Stimulated activated CD8-positive, alpha-beta memory T cell treated with anti-CD3 and anti-CD28 coated beads, Interleukin-2, amount 100 ng/mL, for 1 hour (primary cell): Measurements from ENCODE around the gene TMTC2.
"Not testable (repeated sequence)": the region's sequence is repeated elsewhere in the genome, so short reads cannot be mapped to it uniquely, and the experiment has no call there.

ENCODE experiments used
- DNase-seq, 2 donors: peaks; one replicate each; pipeline ENCODE4 v3.0.0-alpha.2; 2020; ENCODE audit warnings: low read depth in 2 of 2

TMTC2 gene

DNA sequence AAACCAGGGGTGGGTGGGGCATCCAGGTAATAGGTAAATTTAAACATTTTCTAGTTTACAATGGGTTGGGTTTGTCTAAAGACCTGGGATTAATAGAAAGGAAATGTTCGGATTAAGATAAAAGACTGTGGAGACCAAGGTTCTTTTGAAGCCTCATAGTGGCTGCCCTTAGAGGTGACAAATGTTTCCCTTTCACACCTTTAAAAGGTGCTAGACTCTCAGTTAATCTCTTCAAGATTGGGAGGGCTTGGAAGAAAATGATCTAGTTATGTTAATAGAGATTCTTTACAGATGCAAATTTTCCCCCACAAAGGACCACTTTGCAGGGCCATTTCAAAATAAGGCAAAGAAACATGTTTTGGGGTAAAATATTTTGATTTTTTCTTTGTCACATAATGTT lies 39.0 kb downstream of the TMTC2 start:
- no peak for DNase-seq

DNA sequence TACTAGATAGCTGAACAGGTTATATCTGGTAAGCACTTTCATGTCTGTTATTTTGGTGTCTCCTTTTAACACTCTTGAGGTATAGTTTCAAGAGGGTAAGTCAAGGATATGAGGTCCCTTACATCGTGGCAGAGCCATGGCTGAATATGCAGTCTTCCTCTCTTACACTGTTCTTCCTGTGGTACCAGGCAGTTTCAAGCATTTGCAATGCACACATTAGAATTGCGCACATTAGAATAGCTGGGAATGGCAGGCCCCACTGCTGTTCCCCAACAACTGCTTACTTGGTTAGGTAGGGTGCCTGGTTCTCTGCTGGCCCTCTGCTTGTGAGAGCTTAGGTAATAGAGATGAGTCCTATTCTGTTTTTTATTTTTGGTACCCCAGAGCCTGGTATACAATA lies 41.2 kb downstream of the TMTC2 start:
- DNase-seq = no peak

GRCh38 chr12:82728710-82729109 lies 42.0 kb downstream of the TMTC2 start:
- no peak for DNase-seq

GRCh38 chr12:82730953-82731459 lies 44.3 kb downstream of the TMTC2 start:
- no peak for DNase-seq

- no peak for DNase-seq
These were observed 53.7 kb downstream of the TMTC2 start for GRCh38 chr12:82740129-82741000.

DNA sequence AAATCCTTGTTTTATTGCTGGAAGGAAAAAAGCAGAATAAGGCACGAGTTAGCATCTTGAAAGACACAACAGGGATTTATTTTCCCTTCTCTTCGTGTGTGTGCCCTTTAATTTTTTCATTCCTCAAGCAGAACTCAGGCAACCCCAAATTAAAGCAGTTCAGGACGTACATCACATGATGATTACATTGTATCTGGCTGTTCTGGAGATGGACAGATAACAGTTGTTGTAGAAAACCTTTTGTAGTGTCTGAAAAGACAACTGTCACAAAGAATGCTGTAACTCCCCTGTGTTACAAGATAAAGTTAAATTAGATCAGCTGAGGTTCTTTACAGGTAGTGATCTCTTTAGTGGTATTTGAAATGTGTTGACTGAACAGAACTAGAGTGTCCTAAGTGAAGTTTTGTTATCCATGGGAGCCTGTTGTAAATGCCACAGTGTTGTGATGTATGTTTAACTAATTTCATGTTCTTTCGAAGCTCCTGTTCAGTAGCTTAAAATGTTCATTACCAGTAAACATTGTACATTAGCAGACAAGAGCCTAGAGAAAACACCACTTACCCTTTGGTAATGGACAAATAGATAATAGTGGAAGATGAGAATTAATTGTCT lies 58.5 kb downstream of the TMTC2 start:
- no peak for DNase-seq

- DNase-seq = no peak
These were observed 59.1 kb downstream of the TMTC2 start for GRCh38 chr12:82745807-82746206.

DNA sequence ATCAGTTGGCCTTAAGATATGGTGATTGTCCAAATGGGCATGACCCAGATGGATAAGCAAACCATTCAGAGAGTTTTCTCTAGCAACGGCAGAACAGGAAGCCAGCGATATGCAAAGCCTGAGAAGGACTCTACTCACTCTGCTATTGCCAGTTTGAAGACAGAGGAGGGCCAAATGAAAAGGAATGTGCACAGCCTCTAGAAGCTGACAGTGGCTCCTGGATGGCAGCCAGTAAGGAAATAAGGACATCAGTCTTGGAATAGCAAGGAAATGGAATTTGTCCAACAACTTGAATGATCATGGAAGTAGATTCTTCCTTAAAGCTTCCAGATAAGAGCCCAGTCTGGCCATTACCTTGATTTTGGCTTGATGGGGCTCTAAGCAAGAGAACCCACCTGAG lies 60.0 kb downstream of the TMTC2 start:
- DNase-seq = no peak

DNA sequence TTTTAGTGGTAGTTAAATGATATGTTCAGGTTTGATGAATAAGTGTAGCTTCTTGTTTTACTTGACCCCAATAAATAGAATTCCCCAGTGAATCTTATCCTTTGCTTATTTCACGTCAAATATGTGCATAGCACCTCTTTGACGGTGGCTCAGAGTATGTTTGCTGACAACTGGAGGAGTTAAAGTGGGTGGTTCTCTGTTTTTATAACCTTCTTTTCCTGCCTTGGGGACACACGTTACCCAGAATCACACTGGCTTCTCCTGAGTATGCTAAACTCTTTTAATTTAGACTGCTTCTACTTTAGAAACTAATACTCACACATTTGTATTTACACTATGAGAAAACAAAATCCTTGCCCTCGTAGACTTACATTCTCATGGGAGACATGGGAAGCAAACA lies 62.3 kb downstream of the TMTC2 start:
- DNase-seq = no peak

GRCh38 chr12:82754856-82755255 lies 68.2 kb downstream of the TMTC2 start:
- DNase-seq = no peak

GRCh38 chr12:82756303-82756702 lies 69.6 kb downstream of the TMTC2 start:
- DNase-seq = no peak

DNA sequence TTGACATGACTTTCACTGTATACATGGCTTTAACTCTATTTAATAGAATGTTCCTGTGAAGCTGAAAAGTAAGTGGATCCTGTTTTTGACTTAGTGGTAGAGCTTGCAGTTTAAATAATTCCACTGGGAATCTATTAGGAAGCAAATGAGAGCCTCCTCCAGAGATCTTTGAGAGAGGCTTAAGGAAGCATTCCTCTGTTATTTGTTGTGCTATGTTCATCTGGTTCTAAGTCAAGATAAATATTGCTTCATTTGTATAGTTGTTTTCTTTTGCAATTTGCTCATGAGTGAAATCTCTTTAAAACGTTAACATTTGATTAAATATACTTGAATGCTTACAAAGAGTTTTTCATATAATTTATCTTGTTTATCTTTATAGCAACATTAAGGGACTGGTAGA lies 70.4 kb downstream of the TMTC2 start:
- no peak for DNase-seq

DNA sequence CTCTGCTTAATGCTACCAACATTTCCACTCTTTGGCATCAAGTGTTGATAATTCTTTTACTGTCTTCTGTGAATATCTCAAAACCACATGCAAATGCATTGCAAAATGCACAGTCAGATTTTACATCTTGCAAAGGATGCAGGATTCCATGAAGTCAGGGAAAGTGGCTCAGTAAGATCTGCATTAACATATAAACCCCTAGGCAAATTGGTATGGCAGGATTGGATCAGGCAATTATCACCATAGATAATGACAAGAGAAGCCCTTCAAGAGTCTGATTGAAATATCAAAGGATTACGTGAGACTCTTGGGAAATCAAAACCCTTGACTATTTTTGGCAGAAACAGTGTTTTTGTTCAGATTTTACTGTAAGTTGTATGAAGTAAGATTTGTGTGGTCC lies 71.0 kb downstream of the TMTC2 start:
- no peak for DNase-seq

DNA sequence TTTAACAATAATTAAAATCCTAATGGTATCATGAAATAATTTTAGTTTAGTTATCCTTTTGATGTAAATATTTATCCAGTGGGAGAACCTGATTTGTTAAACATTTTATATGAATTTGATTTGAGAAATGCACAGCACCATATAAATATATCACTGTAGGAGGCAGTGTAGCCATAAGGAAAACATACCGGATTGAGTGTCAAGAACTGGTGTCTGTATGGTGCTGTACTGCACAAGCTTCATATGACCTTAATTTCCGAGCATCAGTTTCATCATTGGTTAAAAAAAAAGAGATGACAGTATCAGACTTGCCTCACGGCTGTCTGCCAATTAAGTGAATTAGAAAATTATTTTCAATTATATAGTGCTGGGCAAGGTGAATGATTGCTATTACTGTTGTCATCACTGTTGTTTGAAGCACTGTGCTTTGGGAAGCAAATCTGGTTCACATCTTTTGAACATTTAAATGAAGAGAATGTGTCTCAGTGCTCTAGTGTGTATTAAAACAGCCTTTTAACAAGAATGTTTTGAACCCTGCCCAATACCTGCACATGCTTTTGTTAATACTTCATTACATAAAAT lies 72.1 kb downstream of the TMTC2 start:
- no peak for DNase-seq

- no peak for DNase-seq
These were observed 73.7 kb downstream of the TMTC2 start for GRCh38 chr12:82760423-82760822.

DNA sequence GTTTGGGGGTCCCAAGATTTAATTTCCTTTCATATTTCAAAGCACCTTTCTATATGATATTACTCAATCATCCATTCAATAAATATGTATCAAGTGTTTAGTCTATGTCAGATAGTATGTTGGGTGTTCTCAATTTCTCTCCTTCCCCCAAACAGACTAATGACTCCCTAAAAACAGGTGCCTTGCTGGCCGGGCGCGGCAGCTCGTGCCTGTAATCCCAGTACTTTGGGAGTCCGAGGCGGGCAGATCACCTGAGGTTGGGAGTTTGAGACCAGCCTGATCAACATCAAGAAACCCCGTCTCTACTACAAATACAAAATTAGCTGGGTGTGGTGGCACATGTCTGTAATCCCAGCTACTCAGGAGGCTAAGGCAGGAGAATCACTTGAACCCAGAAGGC lies 78.5 kb downstream of the TMTC2 start:
- not testable (repeated sequence) for DNase-seq

GRCh38 chr12:82765971-82766705 lies 79.4 kb downstream of the TMTC2 start:
- no peak for DNase-seq

- no peak for DNase-seq
These were observed 88.0 kb downstream of the TMTC2 start for GRCh38 chr12:82774666-82775065.

- DNase-seq = no peak
These were observed 93.8 kb downstream of the TMTC2 start for GRCh38 chr12:82780517-82780916.

DNA sequence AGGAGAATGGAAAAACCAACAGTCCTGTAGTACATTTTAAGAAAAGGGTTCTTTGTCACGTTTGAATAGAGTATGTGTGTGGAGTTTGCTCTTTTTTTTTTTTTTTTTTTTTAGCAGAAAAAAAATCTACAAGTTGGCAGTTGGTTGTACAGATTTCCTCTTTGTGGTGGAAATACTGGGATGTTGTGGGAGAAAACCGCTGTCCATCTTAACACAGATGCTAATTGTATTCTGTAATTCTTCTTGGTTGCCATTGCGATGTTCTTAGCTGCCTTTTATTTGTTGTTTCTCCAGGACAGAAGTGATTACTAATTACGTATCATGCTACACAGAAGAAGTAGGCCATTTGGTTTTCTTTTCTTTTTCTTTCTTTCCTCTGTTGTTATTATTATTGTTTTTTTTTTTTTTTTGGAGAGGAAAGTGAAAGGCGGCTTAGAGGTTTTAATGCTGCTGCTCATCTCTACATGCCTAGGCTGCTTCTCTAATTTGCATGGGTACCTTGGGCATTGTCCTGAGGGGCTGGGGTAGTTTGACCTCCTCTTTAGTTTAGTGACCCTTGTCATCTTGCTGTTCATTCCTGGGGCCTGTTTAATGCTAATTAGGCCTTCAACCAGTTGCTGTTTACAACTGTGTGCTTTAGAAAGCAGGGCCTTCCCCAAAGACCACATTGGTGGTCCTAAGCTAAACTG lies 94.7 kb downstream of the TMTC2 start:
- no peak for DNase-seq

DNA sequence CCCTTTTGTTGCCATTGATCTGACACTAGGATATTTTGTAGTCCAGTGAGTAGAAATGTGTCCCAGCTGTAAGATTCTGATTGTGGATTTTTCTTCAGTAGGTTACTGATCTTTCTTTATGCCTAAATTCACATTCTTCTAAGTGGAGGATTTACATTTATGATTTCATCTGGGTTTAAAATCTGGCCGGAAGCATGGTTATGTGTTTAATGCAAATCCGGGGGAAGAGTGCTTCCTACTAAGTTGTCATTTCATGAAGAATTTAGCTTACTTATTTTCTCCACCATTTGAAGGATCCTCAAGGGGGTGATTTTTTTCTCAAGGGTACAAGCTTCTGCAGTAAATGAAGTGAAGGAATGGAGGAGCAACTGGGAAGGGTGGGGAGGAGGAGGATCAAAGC lies 96.7 kb downstream of the TMTC2 start:
- no peak for DNase-seq

- no peak for DNase-seq
These were observed 100.3 kb downstream of the TMTC2 start for GRCh38 chr12:82787016-82787415.
